GM10266 (cell line): ENCODE results near the gene SGSH.

ENCODE experiments used
- DNase-seq: peaks from one replicate; pipeline ENCODE4 v3.0.0; 2012; ENCODE audit errors: extremely low spot score
- TF ChIP-seq, protein P1 (sequence below): IDR thresholded peaks from 2 replicates; pipeline ENCODE4 v1.5.1; 2012; ENCODE audit warnings: mild to moderate bottlenecking, low read depth; ENCODE audit not compliant: control insufficient read depth, insufficient read depth; ENCODE audit errors: missing control alignments

SGSH gene

DNA sequence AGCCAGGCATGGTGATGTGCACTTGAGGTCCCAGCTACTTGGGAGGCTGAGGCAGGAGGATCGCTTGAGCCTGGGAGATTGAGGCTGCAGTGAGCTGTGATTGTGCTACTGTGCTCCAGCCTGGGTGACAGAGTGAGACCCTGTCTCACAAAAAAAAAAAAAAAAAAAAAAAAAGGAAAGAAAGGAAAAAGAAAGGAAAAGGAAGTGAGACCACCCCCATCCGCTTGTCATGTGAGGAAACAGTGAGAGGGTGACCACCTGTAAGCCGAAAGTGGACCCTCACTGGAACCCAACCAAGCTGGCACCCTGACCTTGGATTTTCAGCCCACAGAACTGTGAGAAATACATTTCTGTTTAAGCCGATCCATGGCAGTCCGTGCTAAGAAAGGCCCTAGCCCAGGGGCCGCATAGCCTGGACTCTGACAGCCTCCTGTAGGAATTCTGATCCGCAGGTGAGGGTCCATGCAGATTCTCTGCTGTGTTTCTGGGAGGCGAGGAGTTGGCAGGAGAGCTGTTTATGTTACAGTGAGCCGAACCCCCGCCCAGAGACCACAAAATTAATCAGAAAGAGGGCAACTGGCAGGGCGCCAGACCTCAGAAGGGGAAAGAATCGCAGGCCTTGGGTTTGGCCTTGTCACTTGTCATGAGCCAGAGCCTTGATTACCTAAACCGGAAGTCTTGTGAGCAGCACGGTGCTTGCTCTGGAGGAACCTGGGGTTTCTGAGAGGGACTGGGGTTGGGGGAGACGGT lies 945 bp downstream of the SGSH start:
- TF ChIP-seq, protein P1, sequence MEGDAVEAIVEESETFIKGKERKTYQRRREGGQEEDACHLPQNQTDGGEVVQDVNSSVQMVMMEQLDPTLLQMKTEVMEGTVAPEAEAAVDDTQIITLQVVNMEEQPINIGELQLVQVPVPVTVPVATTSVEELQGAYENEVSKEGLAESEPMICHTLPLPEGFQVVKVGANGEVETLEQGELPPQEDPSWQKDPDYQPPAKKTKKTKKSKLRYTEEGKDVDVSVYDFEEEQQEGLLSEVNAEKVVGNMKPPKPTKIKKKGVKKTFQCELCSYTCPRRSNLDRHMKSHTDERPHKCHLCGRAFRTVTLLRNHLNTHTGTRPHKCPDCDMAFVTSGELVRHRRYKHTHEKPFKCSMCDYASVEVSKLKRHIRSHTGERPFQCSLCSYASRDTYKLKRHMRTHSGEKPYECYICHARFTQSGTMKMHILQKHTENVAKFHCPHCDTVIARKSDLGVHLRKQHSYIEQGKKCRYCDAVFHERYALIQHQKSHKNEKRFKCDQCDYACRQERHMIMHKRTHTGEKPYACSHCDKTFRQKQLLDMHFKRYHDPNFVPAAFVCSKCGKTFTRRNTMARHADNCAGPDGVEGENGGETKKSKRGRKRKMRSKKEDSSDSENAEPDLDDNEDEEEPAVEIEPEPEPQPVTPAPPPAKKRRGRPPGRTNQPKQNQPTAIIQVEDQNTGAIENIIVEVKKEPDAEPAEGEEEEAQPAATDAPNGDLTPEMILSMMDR, result no peak
- peak; percentile 90 for DNase-seq

GRCh38 chr17:80218391-80218790 lies 1.7 kb downstream of the SGSH start:
- no peak for DNase-seq
- TF ChIP-seq, protein P1, result no peak

DNA sequence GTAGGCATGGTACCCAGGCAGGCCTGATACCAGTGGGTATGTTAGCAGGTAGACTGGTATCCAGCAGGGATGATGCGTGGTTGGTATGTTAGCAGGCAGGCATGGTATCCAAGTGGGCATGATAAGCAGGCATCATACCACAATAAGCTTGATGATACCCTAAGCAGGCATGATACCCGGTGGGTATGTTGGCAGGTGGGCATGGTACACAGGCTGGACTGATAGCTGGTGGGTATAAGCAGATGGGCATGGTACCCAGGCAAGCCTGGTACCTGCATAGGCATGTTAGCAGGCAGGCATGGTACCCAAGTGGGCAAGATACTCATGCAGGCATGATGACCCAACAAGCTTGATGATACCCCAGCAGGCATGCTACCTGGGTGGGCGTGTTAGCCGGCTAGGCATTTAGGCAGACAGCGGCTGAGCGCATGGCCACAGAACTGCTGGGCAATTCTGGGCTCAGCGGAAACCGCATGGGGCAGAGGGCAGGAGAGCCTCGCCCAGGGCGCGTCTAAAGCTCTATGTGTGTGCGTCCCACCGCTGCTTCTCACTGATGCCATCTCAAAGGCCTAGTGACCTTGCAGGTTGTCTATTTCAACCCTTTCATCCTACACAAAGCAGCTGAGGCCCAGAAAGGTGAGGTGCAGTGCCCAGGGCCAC lies 2.3 kb downstream of the SGSH start:
- TF ChIP-seq, protein P1, result no peak
- no peak for DNase-seq

DNA sequence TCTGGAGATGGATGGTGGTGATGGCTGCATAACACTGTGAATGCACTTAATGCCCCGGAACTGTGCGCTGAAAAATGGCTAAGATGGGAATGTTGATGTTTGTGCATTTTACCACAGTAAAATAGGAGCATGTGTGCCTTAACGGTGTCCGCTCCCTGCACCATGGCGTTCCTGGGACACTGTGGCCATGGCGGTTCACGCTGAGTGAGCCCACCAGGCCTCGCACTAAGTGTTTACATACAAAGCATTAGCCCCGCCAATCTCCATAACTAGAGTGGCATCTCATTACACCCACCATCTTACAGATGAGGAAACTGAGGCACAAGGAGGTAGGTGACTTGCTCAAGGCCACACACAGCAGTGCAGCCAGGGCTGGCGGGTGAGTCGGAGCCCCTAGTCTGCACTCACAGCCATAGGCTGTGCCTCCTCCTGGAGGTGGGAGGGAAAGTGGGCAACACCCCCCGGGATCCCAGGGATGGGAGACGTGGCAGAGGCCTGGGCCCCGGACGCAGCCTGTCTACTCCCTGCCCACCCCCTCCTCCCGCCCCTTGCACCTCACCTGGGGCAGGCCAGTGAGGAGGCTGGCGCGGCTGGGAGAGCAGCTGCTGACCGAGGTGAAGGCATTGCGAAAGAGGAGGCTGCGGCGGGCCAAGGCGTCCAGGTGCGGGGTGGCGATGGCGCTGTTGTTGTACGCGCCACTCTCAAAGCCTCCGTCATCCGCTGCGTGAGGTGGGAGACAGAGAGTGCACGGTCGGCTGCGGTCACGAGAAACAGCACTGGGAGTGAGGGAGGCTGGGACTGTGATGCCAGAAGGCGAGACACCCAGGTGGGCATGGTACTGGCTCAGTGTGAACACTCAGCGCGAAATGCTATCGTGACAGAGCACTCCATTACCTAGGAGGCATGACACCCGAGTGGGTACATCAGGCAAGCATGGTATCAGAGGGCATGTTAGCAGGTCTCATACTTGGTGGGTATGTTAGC lies 3.4 kb downstream of the SGSH start:
- TF ChIP-seq, protein P1, result no peak
- DNase-seq, result no peak

DNA sequence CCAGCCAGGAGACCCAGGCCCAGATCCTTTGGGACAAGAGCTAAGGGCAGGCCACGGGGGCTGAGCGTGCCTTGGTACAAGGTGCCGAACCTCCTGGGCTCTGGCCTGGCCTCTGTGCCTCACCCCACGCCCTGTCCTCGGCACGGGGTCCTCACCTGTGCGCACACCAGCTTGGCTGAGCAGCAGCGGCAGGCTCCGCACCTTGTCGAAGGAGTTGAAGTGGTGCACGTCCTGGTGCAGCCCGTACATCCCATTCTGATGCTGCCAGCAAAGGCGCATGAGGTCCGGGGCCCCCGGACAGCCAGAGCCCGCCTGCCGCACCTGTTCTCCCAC lies 5.3 kb downstream of the SGSH start:
- no peak for DNase-seq

GRCh38 chr17:80214012-80214877 lies 5.9 kb downstream of the SGSH start:
- no peak for DNase-seq

More for the DNA sequence above, 5.3 kb downstream of the SGSH start:
- TF ChIP-seq, protein P1, result no peak

More at GRCh38 chr17:80214012-80214877, 5.9 kb downstream of the SGSH start:
- TF ChIP-seq, protein P1, result no peak
